Measurements from ENCODE around the gene ANAPC1.
"Not testable (repeated sequence)": the region's sequence is repeated elsewhere in the genome, so short reads cannot be mapped to it uniquely, and the experiment has no call there.

DNA sequence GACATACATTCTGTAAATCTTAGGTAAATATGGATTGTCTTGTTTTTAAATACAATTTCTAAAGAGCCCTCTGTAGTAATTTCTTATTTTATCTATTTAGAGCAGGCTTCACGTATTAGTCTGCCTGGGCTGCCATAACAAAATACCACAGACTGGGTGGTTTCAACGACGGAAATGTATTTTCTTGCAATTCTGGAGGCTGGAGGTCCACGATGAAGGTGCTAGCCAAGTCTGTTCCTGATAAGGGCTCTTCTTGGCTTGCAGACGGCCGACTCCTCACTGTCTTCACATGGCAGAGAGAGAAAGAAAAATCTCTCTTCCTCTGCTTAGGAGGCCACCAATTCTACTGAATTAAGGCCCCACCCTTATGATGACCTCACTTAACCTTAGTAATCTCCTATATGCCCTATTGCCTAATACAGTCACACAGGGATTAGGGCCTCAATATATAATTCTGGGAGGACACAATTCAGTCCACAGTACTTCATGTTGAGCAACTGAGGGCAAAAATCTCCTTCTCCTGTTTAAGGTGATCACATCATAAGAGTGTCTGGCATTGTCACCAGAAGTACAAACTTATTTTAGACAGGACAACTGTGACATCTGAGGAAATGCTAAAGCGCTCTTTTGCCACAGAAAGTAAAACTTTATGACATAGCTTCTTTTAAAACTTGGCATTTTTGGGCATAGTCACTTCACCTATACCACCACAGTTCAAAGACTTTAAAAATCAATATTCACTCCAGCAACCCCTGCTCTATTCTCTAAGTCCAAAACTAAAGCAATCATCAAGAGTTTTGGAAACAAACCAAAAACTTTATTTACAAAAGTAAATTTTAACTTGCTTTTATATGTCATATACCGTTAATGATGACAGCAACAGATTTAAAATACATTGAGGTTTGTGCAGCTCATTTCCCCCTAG, 115.5 kb downstream of the ANAPC1 start:
- TF ChIP-seq, protein P1, sequence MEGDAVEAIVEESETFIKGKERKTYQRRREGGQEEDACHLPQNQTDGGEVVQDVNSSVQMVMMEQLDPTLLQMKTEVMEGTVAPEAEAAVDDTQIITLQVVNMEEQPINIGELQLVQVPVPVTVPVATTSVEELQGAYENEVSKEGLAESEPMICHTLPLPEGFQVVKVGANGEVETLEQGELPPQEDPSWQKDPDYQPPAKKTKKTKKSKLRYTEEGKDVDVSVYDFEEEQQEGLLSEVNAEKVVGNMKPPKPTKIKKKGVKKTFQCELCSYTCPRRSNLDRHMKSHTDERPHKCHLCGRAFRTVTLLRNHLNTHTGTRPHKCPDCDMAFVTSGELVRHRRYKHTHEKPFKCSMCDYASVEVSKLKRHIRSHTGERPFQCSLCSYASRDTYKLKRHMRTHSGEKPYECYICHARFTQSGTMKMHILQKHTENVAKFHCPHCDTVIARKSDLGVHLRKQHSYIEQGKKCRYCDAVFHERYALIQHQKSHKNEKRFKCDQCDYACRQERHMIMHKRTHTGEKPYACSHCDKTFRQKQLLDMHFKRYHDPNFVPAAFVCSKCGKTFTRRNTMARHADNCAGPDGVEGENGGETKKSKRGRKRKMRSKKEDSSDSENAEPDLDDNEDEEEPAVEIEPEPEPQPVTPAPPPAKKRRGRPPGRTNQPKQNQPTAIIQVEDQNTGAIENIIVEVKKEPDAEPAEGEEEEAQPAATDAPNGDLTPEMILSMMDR (IDR thresholded peaks at IDR 0.05; ENCODE audit: low read depth, low read length) = not testable (repeated sequence)
- TF ChIP-seq EZH2phosphoT487 (IDR thresholded peaks at IDR 0.05; ENCODE audit: low read depth) = not testable (repeated sequence)

All from OCI-LY3 (cell line).